SW480 (cell line): ENCODE measurements around the gene ERI3.

Experiments used
- DNase-seq: peaks from one replicate; pipeline ENCODE4 v3.0.0-alpha.2; 2016; ENCODE audit warnings: low spot score

Gene ERI3

GRCh38 chr1:44200336-44200735 is 154.7 kb downstream of the ERI3 start:
- DNase-seq = no peak

GRCh38 chr1:44174630-44175029 is 180.4 kb downstream of the ERI3 start:
- no peak for DNase-seq
